Measurements from ENCODE around the gene PHTF2.
"Not testable (repeated sequence)": the region's sequence is repeated elsewhere in the genome, so short reads cannot be mapped to it uniquely, and the experiment has no call there.

Gene PHTF2

DNA sequence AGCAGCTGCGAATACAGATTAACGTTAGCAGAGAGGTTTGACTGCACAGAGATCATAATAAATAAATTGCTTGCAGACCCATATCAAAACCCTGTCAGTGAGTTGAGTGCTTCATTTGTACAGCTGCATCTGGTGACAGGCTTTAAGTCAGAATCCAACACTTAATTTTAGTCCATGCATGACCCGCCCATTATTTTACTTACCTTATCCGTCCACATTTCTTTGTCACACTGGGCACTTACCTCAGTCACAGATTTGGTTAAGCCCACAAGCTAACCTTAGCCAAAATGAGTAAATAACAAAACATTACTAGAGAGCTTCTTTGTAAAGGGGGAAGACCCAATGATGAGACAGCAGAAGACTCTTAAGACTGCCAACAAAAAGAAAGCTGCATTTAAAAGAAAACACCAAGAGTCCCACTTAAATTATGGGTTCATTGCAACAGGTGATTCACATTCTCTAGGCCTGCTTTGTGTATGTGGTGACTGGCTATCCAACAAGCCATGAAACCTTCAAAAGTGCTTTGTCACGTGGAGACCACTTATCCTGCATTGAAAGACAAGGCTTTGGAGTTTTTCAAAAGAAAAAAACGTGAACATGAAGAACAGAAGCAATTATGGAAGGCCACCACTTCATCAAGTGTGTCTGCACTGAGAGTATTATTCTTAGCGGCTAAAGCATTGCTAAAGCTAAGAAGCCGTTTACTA lies 32.2 kb downstream of the PHTF2 start:
- DNase-seq (ENCODE audit: low read depth) = no peak

- no peak for DNase-seq (ENCODE audit: low read depth)
These were observed 32.9 kb downstream of the PHTF2 start for GRCh38 chr7:77831481-77831880.

- DNase-seq (ENCODE audit: low read depth) = no peak
These were observed 33.4 kb downstream of the PHTF2 start for GRCh38 chr7:77831953-77832352.

GRCh38 chr7:77833136-77833535 lies 34.6 kb downstream of the PHTF2 start:
- DNase-seq (ENCODE audit: low read depth) = no peak

DNA sequence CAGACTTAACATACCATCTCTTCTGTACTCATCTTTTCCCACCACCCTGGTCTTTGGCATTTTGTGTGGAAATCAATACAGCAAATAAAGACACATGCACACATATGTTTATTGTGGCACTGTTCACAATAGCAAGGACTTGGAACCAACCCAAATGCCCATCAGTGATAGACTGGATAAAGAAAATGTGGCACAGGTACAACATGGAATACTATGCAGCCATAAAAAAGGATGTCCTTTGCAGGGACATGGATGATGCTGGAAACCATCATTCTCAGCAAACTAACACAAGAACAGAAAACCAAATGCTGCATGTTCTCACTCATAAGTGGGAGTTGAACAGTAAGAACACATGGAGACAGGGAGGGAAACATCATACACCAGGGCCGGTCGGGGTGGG lies 37.9 kb downstream of the PHTF2 start:
- not testable (repeated sequence) for DNase-seq (ENCODE audit: low read depth)

DNA sequence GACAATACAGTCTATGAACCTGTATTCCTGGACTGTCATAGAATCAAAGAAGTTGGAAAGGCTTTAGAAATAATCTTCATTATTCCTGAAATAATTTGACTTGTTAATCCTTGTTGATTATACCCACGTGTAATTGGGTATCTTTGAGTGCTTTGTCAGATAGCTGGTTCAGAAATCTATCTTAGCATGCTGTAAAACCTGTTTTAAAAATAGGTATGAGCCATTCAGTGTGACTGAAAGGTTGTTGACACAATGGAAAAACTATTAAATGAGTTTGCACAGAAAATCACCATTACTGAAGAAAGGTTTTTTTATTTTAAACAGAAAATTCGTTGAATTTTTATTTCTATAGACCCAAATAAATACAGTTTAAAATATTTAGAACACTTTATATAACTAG lies 38.7 kb downstream of the PHTF2 start:
- DNase-seq (ENCODE audit: low read depth) = no peak

DNA sequence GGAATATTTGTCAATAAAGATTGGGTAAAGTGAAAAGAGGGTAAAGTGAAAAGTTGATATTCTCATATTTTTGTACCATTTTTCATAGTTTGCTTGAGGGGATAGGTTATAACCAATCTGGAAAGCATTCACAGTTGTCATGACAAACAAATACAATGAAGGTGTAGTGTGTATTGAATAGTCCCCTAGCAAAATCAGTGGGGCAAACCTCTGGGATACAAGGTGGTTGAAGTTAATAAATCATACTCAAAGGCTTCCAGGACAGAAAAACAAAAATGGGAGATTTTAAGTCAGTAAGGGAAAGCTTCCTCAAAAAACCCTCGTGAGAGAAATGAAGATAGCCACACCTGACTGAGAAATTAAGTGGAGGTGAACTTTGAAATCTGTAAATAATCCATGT lies 39.4 kb downstream of the PHTF2 start:
- DNase-seq (ENCODE audit: low read depth) = no peak

- no peak for DNase-seq (ENCODE audit: low read depth)
These were observed 40.4 kb downstream of the PHTF2 start for GRCh38 chr7:77838929-77839491.

- no peak for DNase-seq (ENCODE audit: low read depth)
These were observed 41.3 kb downstream of the PHTF2 start for GRCh38 chr7:77839919-77840318.

GRCh38 chr7:77843194-77843593 lies 44.6 kb downstream of the PHTF2 start:
- no peak for DNase-seq (ENCODE audit: low read depth)

GRCh38 chr7:77846317-77847092 lies 47.9 kb downstream of the PHTF2 start:
- DNase-seq (ENCODE audit: low read depth) = no peak

DNA sequence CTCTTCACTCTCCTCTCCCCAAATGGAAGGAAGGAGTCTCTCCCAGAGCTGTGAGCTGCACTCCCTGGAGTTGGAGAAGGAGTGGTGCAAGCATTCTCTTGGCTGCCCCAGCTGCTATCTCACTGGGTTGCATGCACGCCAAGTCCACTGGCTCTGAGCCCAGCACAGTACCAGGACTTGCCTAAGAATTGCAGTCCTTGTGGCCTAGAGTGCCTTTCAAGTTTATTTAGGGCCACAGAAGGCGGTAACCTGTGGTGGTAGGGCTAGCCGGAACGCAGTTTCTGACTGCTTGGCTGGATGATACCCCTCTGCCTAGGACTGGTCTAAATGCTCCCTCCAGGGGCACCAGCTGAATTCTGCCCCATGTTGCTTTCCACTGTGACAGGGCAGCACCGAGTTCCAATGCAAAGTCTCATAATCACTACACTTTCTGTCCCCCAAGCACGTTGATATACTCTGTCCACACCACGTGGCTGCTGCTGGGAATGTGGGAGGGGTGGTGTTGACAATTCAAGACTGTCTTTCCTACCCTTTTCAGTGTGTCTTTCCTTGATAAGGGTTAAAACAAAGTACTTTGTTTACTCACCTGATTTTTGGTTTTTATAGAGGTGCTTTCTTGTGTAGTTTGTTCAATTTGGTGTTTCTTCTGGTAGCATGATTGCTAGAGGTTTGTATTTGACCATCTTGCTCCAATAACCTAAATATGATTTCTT lies 57.0 kb downstream of the PHTF2 start:
- DNase-seq (ENCODE audit: low read depth) = no peak

DNA sequence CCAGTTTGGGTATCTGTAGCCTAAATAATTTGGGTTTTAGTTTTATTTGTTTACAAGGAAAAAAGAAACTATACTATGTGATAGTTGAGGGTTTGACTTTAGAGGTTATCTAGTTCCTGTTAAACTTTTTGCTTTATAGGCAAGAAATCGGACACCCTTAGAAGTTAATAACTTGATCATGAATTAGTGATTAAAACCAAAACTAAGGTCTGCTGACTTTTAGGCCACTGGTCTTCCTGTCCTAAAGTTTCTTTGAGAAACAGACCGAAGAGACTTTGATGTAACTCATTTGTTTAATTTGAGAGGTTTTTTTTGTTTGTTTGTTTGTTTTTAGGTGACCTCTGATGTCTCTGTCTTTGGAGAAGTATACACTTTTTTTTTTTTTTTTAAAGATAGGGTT lies 59.7 kb downstream of the PHTF2 start:
- no peak for DNase-seq (ENCODE audit: low read depth)

DNA sequence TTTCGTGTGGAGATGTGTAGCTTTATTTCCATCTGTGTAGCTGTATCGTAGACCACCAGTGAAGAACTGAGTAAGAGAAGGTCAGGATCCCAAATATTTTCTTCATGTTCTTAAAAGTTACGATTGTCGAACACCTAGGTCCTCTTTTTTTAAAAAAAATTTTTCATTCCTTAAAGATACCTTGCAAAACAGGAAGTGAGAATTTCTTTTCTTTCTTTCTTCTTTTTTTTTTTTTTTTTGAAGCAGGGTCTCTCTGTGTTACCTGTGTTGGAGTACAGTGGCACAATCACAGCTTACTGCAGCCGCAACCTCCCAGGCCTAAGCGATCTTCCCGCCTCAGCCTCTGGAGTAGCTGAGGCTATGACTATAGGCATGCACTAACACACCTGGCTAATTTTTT lies 60.8 kb downstream of the PHTF2 start:
- DNase-seq (ENCODE audit: low read depth) = no peak

DNA sequence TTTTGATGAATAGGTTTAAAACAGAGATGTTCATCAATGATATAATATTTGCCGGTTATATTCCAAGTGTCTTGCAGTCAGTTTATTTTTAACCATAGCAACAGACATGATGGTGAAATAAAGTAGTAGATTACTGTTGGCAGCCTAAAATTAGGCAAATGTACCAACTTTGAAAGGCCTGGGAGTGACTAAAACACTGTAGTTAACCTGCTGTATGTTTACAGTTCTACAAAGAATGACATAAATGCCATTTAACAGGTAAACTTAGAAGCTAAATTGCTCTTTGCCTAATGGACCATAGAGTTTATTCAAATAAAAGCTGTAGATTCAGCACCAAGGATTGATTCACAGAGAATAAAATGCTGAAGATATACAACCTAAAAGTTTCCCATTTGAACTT lies 64.1 kb downstream of the PHTF2 start:
- DNase-seq (ENCODE audit: low read depth) = no peak

GRCh38 chr7:77863860-77864259 lies 65.3 kb downstream of the PHTF2 start:
- DNase-seq (ENCODE audit: low read depth) = no peak

DNA sequence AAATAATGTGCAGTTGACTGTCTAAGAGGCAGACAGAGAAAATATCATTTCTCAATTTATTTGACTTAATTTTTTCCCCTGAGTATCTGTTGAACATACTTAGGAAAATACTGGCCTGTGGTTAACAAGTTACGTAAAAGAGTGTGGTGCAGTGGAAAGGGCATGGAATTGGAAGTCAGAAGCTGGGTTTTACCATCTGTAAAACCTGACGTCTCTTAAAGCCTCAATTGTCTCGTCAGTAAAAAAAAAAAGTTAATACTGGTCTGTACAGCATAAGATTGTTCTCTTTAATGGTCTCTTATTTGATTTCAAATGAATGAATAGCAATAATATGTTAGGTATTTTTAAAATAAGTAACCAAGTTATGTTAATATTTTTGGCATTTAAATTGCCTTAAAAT lies 67.8 kb downstream of the PHTF2 start:
- no peak for DNase-seq (ENCODE audit: low read depth)

- no peak for DNase-seq (ENCODE audit: low read depth)
These were observed 68.4 kb downstream of the PHTF2 start for GRCh38 chr7:77866786-77867536.

DNA sequence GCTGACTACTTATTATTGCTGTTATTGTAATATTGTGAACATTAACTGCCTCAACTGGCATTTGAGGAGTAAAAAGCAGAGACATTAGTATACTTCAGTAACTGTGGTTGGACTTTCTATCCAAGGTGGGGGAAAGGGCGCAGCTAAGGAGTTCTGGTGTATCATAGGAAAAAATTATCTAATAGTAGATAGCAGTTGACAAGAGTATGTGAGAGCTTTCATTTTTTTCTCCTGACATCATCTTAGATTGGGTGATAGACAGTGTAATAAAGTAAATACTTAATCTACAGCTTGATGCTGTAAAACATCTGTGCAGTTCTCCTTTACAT lies 68.9 kb downstream of the PHTF2 start:
- DNase-seq (ENCODE audit: low read depth) = no peak

GRCh38 chr7:77872256-77872655 lies 73.7 kb downstream of the PHTF2 start:
- DNase-seq (ENCODE audit: low read depth) = not testable (repeated sequence)

DNA sequence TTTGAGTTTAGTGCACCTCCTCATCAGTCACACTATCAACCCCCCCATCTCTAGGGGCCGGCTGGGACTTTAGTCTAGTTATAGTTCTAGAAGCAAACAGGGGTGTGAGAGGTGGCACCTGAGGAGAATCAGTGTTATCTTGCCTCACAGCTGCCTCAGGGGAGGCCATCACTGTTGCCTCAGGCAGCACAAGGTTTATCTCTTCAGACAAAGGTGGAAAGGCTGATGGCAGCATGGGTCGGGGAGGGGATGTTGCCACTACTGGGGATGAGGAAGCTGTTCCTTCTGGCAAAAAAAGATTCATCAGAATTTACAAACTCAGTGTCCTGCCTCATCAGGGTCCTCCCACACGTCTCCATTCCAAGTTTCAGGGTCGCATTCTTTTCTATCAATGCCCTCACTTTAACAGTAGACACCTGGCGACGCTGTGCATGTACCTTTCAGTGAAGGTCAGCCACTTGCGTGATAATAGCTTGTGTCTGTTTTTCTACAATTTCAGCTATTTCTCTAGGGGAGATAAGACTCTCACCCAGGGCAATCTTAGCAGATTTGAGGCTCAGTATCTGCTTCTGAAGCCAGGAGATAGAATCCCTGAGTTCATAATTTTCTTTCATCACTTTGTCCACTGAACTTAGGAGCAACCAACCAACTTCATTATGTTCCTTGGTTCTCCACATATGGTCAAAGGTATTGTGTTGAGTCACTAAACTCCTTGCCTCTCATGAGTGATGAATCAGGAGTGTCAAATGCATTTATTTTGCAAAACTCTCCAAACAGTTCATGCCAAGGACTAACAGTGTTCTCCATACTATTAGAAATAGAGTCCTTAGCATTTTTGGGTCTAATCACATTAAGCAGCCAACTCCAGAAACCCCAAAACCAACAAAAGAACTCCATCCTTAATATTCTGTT lies 75.1 kb downstream of the PHTF2 start:
- not testable (repeated sequence) for DNase-seq (ENCODE audit: low read depth)
